ENCODE results near the gene EHF. TPM values are rescaled to one million over a fixed set of nuclear protein-coding genes. Genes with fewer than 3 reads are reported as not detected.
A peak's percentile ranks its signal among the peaks of the same experiment; 100 is the strongest.

Gene EHF
- total and polyA plus RNA-seq, 2 of the 13 experiments (the other 11 are each of a cell fraction or from before 2014, with no cell fraction given): 0.04 to 0.46 TPM

DNA sequence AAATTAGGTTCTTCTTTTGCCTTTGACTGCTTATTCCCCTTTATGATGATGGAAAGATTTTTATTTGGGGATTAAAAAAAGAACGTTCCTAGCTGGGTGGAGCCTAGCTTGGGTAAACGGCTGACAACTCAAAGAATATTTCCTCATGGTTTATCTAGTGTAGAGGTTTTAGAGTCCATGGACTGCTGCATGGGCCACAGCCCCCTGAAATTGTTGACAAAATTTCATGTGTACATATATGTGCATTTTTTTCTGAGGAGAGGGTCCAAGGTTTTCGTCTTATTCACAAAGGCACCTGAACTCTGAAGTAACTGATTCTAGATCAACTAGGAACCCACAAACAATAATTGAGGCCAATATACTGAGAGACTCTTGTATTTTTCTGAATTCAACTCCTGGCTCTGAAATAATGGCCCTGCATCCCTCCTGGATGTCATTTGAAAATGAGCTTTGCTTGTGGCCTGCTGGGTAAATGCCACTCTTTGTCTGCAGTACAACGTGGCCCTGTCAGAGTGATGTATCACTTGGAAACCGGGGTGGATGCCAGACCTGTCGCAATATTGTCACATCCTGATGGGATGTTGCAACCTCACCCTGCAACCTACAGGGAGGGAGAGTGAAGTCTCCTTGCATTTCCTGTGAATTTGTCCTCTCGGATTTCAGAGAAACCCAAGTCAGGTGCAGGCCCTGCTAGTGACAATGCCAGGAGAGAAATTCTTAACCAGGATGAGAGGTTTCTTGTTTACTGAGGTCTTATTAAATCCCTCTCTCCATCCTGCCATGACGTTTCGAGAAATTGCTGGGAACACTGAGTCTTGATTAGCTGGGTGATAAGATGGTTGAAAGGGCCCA, 33.8 kb downstream of the EHF start (continued):
- TF ChIP-seq, protein P1, sequence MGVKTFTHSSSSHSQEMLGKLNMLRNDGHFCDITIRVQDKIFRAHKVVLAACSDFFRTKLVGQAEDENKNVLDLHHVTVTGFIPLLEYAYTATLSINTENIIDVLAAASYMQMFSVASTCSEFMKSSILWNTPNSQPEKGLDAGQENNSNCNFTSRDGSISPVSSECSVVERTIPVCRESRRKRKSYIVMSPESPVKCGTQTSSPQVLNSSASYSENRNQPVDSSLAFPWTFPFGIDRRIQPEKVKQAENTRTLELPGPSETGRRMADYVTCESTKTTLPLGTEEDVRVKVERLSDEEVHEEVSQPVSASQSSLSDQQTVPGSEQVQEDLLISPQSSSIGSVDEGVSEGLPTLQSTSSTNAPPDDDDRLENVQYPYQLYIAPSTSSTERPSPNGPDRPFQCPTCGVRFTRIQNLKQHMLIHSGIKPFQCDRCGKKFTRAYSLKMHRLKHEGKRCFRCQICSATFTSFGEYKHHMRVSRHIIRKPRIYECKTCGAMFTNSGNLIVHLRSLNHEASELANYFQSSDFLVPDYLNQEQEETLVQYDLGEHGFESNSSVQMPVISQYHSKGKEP (CRISPR knock-in tag; IDR thresholded peaks at IDR 0.05): no peak
- TF ChIP-seq REPIN1 (CRISPR knock-in tag; IDR thresholded peaks at IDR 0.05; ENCODE audit: borderline replicate concordance, low read depth) (peak; percentile 74; the same call in 1 of the 2 replicates), ZNF563 (CRISPR knock-in tag; IDR thresholded peaks at IDR 0.05) (no peak), NCOA5 (CRISPR knock-in tag; IDR thresholded peaks at IDR 0.05) (no peak), ZNF3 (CRISPR knock-in tag; IDR thresholded peaks at IDR 0.05) (no peak), ZNF580 (CRISPR knock-in tag; IDR thresholded peaks at IDR 0.05; ENCODE audit: borderline replicate concordance, low read depth) (peak; percentile 78; the same call in 1 of the 2 replicates), MTF1 (CRISPR knock-in tag; IDR thresholded peaks at IDR 0.05) (no peak), KMT2A (CRISPR knock-in tag; IDR thresholded peaks at IDR 0.05) (no peak; the same call in 1 of the 2 replicates), ZNF20 (CRISPR knock-in tag; IDR thresholded peaks at IDR 0.05) (no peak), GPN1 (CRISPR knock-in tag; IDR thresholded peaks at IDR 0.05; ENCODE audit: borderline replicate concordance) (no peak), TP53 (CRISPR knock-in tag; conservative IDR thresholded peaks at IDR 0.05) (no peak), TGIF2 (CRISPR knock-in tag; IDR thresholded peaks at IDR 0.05) (peak; percentile 91), ZNF770 (CRISPR knock-in tag; IDR thresholded peaks at IDR 0.05) (peak; percentile 7; the same call in 1 of the 2 replicates), MAFK (conservative IDR thresholded peaks at IDR 0.05 in 1 of 2, IDR thresholded peaks at IDR 0.05 in 1 of 2; ENCODE audit: low read length in 2 of 2) (no peak), HNRNPK (IDR thresholded peaks at IDR 0.05; ENCODE audit: low read depth, low read length, poor library complexity, severe bottlenecking) (no peak), ZNF451 (CRISPR knock-in tag; IDR thresholded peaks at IDR 0.05) (no peak), ZNF34 (CRISPR knock-in tag; IDR thresholded peaks at IDR 0.05; ENCODE audit: borderline replicate concordance) (peak; percentile 92; the same call in 1 of the 2 replicates)
- TF ChIP-seq, protein P2, sequence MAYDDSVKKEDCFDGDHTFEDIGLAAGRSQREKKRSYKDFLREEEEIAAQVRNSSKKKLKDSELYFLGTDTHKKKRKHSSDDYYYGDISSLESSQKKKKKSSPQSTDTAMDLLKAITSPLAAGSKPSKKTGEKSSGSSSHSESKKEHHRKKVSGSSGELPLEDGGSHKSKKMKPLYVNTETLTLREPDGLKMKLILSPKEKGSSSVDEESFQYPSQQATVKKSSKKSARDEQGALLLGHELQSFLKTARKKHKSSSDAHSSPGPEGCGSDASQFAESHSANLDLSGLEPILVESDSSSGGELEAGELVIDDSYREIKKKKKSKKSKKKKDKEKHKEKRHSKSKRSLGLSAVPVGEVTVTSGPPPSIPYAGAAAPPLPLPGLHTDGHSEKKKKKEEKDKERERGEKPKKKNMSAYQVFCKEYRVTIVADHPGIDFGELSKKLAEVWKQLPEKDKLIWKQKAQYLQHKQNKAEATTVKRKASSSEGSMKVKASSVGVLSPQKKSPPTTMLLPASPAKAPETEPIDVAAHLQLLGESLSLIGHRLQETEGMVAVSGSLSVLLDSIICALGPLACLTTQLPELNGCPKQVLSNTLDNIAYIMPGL (CRISPR knock-in tag; IDR thresholded peaks at IDR 0.05; ENCODE audit: borderline replicate concordance in 1 of 2, low read depth in 1 of 2): peak in 1 of 2 experiments; percentile 39; a peak in 3 of 4 replicates
- TF ChIP-seq, protein P3, sequence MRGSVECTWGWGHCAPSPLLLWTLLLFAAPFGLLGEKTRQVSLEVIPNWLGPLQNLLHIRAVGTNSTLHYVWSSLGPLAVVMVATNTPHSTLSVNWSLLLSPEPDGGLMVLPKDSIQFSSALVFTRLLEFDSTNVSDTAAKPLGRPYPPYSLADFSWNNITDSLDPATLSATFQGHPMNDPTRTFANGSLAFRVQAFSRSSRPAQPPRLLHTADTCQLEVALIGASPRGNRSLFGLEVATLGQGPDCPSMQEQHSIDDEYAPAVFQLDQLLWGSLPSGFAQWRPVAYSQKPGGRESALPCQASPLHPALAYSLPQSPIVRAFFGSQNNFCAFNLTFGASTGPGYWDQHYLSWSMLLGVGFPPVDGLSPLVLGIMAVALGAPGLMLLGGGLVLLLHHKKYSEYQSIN (CRISPR knock-in tag; IDR thresholded peaks at IDR 0.05; ENCODE audit: borderline replicate concordance): no peak
- TF ChIP-seq, protein P4, sequence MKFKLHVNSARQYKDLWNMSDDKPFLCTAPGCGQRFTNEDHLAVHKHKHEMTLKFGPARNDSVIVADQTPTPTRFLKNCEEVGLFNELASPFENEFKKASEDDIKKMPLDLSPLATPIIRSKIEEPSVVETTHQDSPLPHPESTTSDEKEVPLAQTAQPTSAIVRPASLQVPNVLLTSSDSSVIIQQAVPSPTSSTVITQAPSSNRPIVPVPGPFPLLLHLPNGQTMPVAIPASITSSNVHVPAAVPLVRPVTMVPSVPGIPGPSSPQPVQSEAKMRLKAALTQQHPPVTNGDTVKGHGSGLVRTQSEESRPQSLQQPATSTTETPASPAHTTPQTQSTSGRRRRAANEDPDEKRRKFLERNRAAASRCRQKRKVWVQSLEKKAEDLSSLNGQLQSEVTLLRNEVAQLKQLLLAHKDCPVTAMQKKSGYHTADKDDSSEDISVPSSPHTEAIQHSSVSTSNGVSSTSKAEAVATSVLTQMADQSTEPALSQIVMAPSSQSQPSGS (CRISPR knock-in tag; IDR thresholded peaks at IDR 0.05): peak; percentile 95

All from HepG2 (cell line).